ENCODE results near the gene KRTAP1-1.
"Not testable (repeated sequence)": the region's sequence is repeated elsewhere in the genome, so short reads cannot be mapped to it uniquely, and the experiment has no call there.

KRTAP1-1 gene

DNA sequence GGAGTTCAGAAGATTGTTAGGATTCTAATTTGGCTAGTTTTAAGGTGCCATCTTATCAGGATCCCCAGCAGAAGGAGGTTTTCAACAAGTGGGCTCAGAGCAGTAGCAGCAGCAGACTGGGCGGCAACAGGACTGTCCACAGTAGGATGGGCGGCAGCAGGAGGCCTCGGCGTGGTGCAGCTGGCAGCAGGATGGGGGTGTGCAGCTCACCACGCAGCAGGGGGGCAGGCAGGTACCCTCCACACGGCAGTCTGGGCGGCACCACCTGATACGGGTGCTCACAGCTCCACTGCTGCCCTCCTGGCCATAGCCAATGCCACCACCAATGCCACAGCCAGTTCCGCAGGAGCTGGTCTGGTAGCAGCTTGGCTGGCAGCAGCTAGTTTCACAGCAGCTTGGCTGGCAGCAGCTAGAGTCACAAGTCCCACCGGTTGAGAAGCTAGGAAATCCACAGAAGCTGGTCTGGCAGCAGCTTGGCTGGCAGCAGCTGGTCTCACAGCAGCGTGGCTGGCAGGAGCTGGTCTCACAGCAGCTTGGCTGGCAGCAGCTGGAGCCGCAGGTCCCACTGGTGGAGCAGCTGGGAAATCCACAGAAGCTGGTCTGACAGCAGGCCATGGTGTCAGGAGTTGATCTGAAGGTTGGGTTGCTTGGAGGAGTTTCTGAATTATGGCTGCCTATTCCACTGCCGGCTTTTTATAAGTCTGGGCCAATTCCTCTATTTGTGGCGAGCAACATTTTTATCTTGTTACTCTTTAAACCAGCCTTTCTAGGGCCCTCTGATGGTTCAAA, at the start of gene KRTAP1-1:
TSS of gene KRTAP1-1 (minus strand) at position 668 of the 789 bp plus-strand sequence. CDS start at position 615, 53 bp downstream.
- H3K9ac ChIP-seq (ENCODE audit: low read length in 5 of 5); H3K27me3 ChIP-seq (ENCODE audit: control insufficient read depth in 5 of 5, insufficient read depth in 4 of 5, low read length in 5 of 5); H3K4me1 ChIP-seq (ENCODE audit: control insufficient read depth in 5 of 5, insufficient read depth in 5 of 5, low read length in 5 of 5); H3K36me3 ChIP-seq (ENCODE audit: control insufficient read depth in 5 of 5, insufficient read depth in 5 of 5, low read length in 5 of 5); H3K27ac ChIP-seq (ENCODE audit: low read depth, low read length); H3K9me3 ChIP-seq (ENCODE audit: control insufficient read depth in 5 of 5, low read length in 5 of 5); H3K4me3 ChIP-seq (ENCODE audit: low read depth in 1 of 5, low read length in 5 of 5): not testable (repeated sequence)

GRCh38 chr17:41088760-41089352, 47.6 kb upstream of the KRTAP1-1 start:
- not testable (repeated sequence) for H3K36me3 ChIP-seq (ENCODE audit: control insufficient read depth in 5 of 5, insufficient read depth in 5 of 5, low read length in 5 of 5); H3K9me3 ChIP-seq (ENCODE audit: control insufficient read depth in 5 of 5, low read length in 5 of 5); H3K4me3 ChIP-seq (ENCODE audit: low read depth in 1 of 5, low read length in 5 of 5); H3K9ac ChIP-seq (ENCODE audit: low read length in 5 of 5); H3K4me1 ChIP-seq (ENCODE audit: control insufficient read depth in 5 of 5, insufficient read depth in 5 of 5, low read length in 5 of 5); H3K27me3 ChIP-seq (ENCODE audit: control insufficient read depth in 5 of 5, insufficient read depth in 4 of 5, low read length in 5 of 5); H3K27ac ChIP-seq (ENCODE audit: low read depth, low read length)

DNA sequence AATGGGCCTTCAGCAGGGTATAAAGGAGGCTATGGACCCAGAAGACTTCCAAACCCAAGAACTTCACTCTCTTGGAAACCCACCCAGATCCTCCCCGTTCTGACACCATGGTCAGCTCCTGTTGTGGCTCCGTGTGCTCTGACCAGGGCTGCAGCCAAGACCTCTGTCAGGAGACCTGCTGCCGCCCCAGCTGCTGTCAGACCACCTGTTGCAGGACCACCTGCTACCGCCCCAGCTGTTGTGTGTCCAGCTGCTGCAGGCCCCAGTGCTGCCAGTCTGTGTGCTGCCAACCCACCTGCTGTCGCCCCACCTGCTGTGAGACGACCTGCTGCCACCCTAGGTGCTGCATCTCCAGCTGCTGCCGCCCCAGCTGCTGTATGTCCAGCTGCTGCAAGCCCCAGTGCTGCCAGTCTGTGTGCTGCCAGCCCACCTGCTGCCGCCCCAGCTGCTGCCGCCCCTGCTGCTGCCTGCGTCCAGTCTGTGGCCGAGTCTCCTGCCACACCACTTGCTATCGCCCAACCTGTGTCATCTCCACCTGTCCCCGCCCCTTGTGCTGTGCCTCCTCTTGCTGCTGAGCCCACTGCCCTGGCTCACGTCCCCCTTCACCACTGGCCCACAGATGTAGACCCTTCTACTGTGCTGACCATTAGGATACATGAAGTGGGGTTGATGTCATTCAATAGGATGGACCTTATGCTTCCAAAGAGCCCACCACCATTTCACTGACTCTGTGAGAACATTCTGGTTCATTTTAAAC, 43.0 kb upstream of the KRTAP1-1 start, which contains the start of gene KRTAP4-7:
TSS of gene KRTAP4-7 (plus strand) at position 51 of the 757 bp plus-strand sequence. CDS start at position 108, 57 bp downstream.
- not testable (repeated sequence) for H3K27ac ChIP-seq (ENCODE audit: low read depth, low read length); H3K4me3 ChIP-seq (ENCODE audit: low read depth in 1 of 5, low read length in 5 of 5)

DNA sequence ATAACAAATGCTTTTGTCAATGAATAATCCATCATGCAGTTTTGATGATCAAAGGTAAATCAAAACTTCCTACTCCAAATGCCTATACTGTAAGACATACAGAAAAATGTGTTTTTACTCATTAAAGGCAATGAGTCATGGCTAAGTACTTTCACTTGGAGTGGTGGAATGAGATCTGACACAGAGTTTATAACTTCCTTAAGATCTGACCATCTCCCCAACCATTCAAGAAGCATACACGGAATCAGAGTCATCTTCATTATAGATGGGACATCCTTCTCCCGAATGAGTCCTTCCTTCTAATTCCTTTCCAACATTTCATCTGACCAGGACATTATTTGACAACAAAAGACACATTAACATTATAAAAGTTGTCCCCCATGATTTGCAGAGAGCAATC, 42.2 kb upstream of the KRTAP1-1 start:
- H3K4me1 ChIP-seq (ENCODE audit: control insufficient read depth in 5 of 5, insufficient read depth in 5 of 5, low read length in 5 of 5); H3K27ac ChIP-seq (ENCODE audit: low read depth, low read length); H3K4me3 ChIP-seq (ENCODE audit: low read depth in 1 of 5, low read length in 5 of 5); H3K36me3 ChIP-seq (ENCODE audit: control insufficient read depth in 5 of 5, insufficient read depth in 5 of 5, low read length in 5 of 5); H3K27me3 ChIP-seq (ENCODE audit: control insufficient read depth in 5 of 5, insufficient read depth in 4 of 5, low read length in 5 of 5); H3K9ac ChIP-seq (ENCODE audit: low read length in 5 of 5); H3K9me3 ChIP-seq (ENCODE audit: control insufficient read depth in 5 of 5, low read length in 5 of 5): not testable (repeated sequence)

More for the DNA sequence above, 43.0 kb upstream of the KRTAP1-1 start, which contains the start of gene KRTAP4-7:
- not testable (repeated sequence) for H3K36me3 ChIP-seq (ENCODE audit: control insufficient read depth in 5 of 5, insufficient read depth in 5 of 5, low read length in 5 of 5); H3K9me3 ChIP-seq (ENCODE audit: control insufficient read depth in 5 of 5, low read length in 5 of 5); H3K4me1 ChIP-seq (ENCODE audit: control insufficient read depth in 5 of 5, insufficient read depth in 5 of 5, low read length in 5 of 5); H3K9ac ChIP-seq (ENCODE audit: low read length in 5 of 5); H3K27me3 ChIP-seq (ENCODE audit: control insufficient read depth in 5 of 5, insufficient read depth in 4 of 5, low read length in 5 of 5)

DNA sequence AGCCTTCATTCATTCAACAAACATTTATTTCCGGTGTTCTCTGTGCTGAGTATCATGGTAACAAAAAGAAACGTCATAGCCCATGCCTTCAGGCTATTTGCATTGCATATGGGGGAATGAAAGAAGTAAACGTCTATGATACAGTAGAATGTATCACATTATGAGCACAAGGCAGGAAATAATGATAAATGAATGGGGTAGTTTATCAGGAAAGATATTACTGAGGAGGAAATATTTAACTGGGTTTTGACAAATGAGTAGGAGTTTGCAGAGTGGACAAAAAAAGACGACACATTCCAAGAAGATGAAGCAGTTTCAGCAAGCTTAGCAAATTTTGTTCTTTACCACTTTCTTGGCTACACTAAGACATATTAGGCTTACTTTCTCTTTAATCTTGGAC, 41.4 kb upstream of the KRTAP1-1 start:
- no peaks in the 10 kb centered on the region for H3K9me3 ChIP-seq (ENCODE audit: control insufficient read depth in 5 of 5, low read length in 5 of 5)
- no peaks in the 10 kb centered on the region for H3K4me1 ChIP-seq (ENCODE audit: control insufficient read depth in 5 of 5, insufficient read depth in 5 of 5, low read length in 5 of 5)
- no peaks in the 10 kb centered on the region for H3K27me3 ChIP-seq (ENCODE audit: control insufficient read depth in 5 of 5, insufficient read depth in 4 of 5, low read length in 5 of 5)
- H3K27ac ChIP-seq (ENCODE audit: low read depth, low read length), result no peak overlapping the region
- no peak overlapping the region for H3K9ac ChIP-seq (ENCODE audit: low read length in 5 of 5)
- no peak overlapping the region for H3K4me3 ChIP-seq (ENCODE audit: low read depth in 1 of 5, low read length in 5 of 5)
- no peaks in the 10 kb centered on the region for H3K36me3 ChIP-seq (ENCODE audit: control insufficient read depth in 5 of 5, insufficient read depth in 5 of 5, low read length in 5 of 5)

DNA sequence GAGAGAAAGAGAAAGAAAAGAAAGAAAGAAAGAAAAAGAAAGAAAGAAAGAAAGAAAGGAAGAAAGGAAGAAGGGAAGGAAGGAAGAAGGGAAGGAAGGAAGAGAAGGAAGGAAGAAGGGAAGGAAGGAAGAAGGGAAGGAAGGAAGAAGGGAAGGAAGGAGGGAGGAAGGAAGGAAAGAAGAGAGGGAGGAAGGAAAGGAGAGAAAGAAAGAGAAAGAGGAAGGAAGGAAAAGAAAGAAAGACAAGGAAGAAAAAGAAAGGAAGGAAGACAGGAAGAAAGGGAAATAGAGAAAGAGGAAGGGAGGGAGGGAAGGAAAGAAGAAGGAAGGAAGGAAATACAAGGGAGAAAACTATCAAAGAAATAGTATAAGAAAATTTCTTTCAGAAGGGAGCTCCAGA, 35.5 kb upstream of the KRTAP1-1 start:
- Histone ChIP-seq H3K9me3 (ENCODE audit: control insufficient read depth in 5 of 5, low read length in 5 of 5) (no peaks in the 10 kb centered on the region), H3K27ac (ENCODE audit: low read depth, low read length) (no peak overlapping the region), H3K36me3 (ENCODE audit: control insufficient read depth in 5 of 5, insufficient read depth in 5 of 5, low read length in 5 of 5) (no peaks in the 10 kb centered on the region), H3K27me3 (ENCODE audit: control insufficient read depth in 5 of 5, insufficient read depth in 4 of 5, low read length in 5 of 5) (no peaks in the 10 kb centered on the region), H3K4me3 (ENCODE audit: low read depth in 1 of 5, low read length in 5 of 5) (no peak overlapping the region), H3K9ac (ENCODE audit: low read length in 5 of 5) (no peak overlapping the region), H3K4me1 (ENCODE audit: control insufficient read depth in 5 of 5, insufficient read depth in 5 of 5, low read length in 5 of 5) (no peaks in the 10 kb centered on the region)

- H3K36me3 ChIP-seq (ENCODE audit: control insufficient read depth in 5 of 5, insufficient read depth in 5 of 5, low read length in 5 of 5), result no peaks in the 10 kb centered on the region
- no peaks in the 10 kb centered on the region for H3K9me3 ChIP-seq (ENCODE audit: control insufficient read depth in 5 of 5, low read length in 5 of 5)
- no peak overlapping the region for H3K4me3 ChIP-seq (ENCODE audit: low read depth in 1 of 5, low read length in 5 of 5)
- H3K9ac ChIP-seq (ENCODE audit: low read length in 5 of 5), result no peak overlapping the region
- H3K27me3 ChIP-seq (ENCODE audit: control insufficient read depth in 5 of 5, insufficient read depth in 4 of 5, low read length in 5 of 5), result no peaks in the 10 kb centered on the region
- no peak overlapping the region for H3K27ac ChIP-seq (ENCODE audit: low read depth, low read length)
- no peaks in the 10 kb centered on the region for H3K4me1 ChIP-seq (ENCODE audit: control insufficient read depth in 5 of 5, insufficient read depth in 5 of 5, low read length in 5 of 5)
Measured at GRCh38 chr17:41073676-41074075, 32.4 kb upstream of the KRTAP1-1 start.

GRCh38 chr17:41071606-41072360, 30.5 kb upstream of the KRTAP1-1 start:
- H3K9ac ChIP-seq (ENCODE audit: low read length in 5 of 5), result no peak overlapping the region
- no peaks in the 10 kb centered on the region for H3K9me3 ChIP-seq (ENCODE audit: control insufficient read depth in 5 of 5, low read length in 5 of 5)
- no peaks in the 10 kb centered on the region for H3K27me3 ChIP-seq (ENCODE audit: control insufficient read depth in 5 of 5, insufficient read depth in 4 of 5, low read length in 5 of 5)
- no peaks in the 10 kb centered on the region for H3K36me3 ChIP-seq (ENCODE audit: control insufficient read depth in 5 of 5, insufficient read depth in 5 of 5, low read length in 5 of 5)
- no peaks in the 10 kb centered on the region for H3K4me1 ChIP-seq (ENCODE audit: control insufficient read depth in 5 of 5, insufficient read depth in 5 of 5, low read length in 5 of 5)
- H3K27ac ChIP-seq (ENCODE audit: low read depth, low read length), result no peak overlapping the region
- H3K4me3 ChIP-seq (ENCODE audit: low read depth in 1 of 5, low read length in 5 of 5), result no peak overlapping the region

DNA sequence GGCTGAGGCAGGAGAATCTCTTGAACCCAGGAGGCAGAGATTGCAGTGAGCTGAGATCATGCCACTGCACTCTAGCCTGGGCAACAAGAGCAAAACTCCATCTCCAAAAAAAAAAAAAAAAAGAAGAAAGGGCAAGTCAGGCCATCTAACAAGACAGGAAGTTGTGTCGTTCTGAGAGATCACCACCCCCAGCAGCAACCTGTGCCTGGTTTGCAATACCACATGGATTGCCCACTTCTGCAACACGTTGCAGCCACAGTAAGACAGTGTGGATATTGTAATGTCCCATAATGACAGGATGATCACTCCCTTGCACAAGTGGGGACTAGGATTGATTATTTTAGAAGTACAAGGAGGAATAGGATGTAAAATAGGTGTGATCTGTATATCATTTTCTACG, 27.8 kb upstream of the KRTAP1-1 start:
- no peak overlapping the region for H3K9ac ChIP-seq (ENCODE audit: low read length in 5 of 5)
- no peaks in the 10 kb centered on the region for H3K9me3 ChIP-seq (ENCODE audit: control insufficient read depth in 5 of 5, low read length in 5 of 5)
- no peaks in the 10 kb centered on the region for H3K4me1 ChIP-seq (ENCODE audit: control insufficient read depth in 5 of 5, insufficient read depth in 5 of 5, low read length in 5 of 5)
- no peaks in the 10 kb centered on the region for H3K36me3 ChIP-seq (ENCODE audit: control insufficient read depth in 5 of 5, insufficient read depth in 5 of 5, low read length in 5 of 5)
- no peak overlapping the region for H3K4me3 ChIP-seq (ENCODE audit: low read depth in 1 of 5, low read length in 5 of 5)
- H3K27ac ChIP-seq (ENCODE audit: low read depth, low read length), result no peak overlapping the region
- H3K27me3 ChIP-seq (ENCODE audit: control insufficient read depth in 5 of 5, insufficient read depth in 4 of 5, low read length in 5 of 5), result no peaks in the 10 kb centered on the region

Measured in subcutaneous abdominal adipose tissue (tissue), 5 donors.